K562 (cell line): ENCODE measurements around the gene TM4SF18. TPM values are rescaled to one million over a fixed set of nuclear protein-coding genes. Genes with fewer than 3 reads are reported as not detected.

Experiments
- ATAC-seq: fragments of 200-7000 bp; cut with Tn5 transposase; 3 replicates; pipeline ENCODE4 v1.9.1; 2020; ENCODE audit warnings: moderate library complexity
- BruUV-seq: library from RNA; stranded (reverse); fragments of 400-500 nt; replicated peaks from 2 replicates; lab custom pipeline; 2021; lab: Mats Ljungman, UMichigan
- CTCF ChIA-PET: fragments of 300-600 bp; formaldehyde crosslinking; extraction: SDS; loops from one replicate; lab custom pipeline; 2021; ENCODE audit warnings: low intra/inter-chr PET ratio; lab: Yijun Ruan, JAX
- POLR2A ChIA-PET: fragments of 300-600, 350-650 bp; sonication (Branson Sonifier 250); formaldehyde crosslinking; extraction: SDS; loops from one replicate; lab custom pipeline; 2021; ENCODE audit warnings: antibody characterized with exemption, inconsistent platforms; lab: Yijun Ruan, JAX
- DNase-seq, 4 experiments: peaks; one replicate each; pipeline versions ENCODE4 v3.0.0 to v3.0.0-alpha.2; 2011 to 2018; ENCODE audit warnings: low spot score in 3 of 4, mixed read lengths in 3 of 4; ENCODE audit errors: extremely low read depth in 1 of 4
- FAIRE-seq: peaks from 2 replicates; lab custom pipeline; 2011; peaks lifted over from hg19 to GRCh38; lab: Jason Lieb, UNC
- H2AFZ ChIP-seq: 2 replicates; pipeline ENCODE4 v1.6.0; 2011; ENCODE audit warnings: low read depth, low read length, control low read depth, inconsistent platforms
- H3K27ac ChIP-seq: fragments of 200-600 bp; 3 replicates; pipeline ENCODE4 v1.8.0; 2011; ENCODE audit warnings: low read depth, mild to moderate bottlenecking, control low read depth, inconsistent platforms, low read length, moderate library complexity, mixed read lengths; ENCODE audit errors: extremely low read depth
- H3K27me3 ChIP-seq, 2 experiments: fragments of 300-600 bp in 1 of 2; 2 replicates in 1 of 2; 3 replicates in 1 of 2; pipeline versions ENCODE4 v1.6.0 to v1.8.0; 2011; ENCODE audit warnings: inconsistent platforms in 2 of 2, low read length in 2 of 2, mild to moderate bottlenecking in 1 of 2, mixed read lengths in 1 of 2, moderate library complexity in 1 of 2; ENCODE audit not compliant: control insufficient read depth in 2 of 2, insufficient read depth in 2 of 2
- H3K36me3 ChIP-seq: fragments of 300-600 bp; 3 replicates; pipeline ENCODE4 v1.8.0; 2011; ENCODE audit warnings: mild to moderate bottlenecking, low read length, inconsistent platforms; ENCODE audit not compliant: control insufficient read depth, insufficient read depth
- H3K4me1 ChIP-seq, 2 experiments: fragments of 200-600 bp in 1 of 2; replicated peaks in 1 of 2; 2 replicates in 1 of 2; 3 replicates in 1 of 2; pipeline versions ENCODE4 v1.5.1 to v1.8.0; 2011; ENCODE audit warnings: inconsistent platforms in 2 of 2, low read length in 2 of 2, mild to moderate bottlenecking in 1 of 2, mixed read lengths in 1 of 2, moderate library complexity in 1 of 2; ENCODE audit not compliant: control insufficient read depth in 2 of 2, insufficient read depth in 2 of 2
- H3K4me2 ChIP-seq: 2 replicates; pipeline ENCODE4 v1.6.1; 2011; ENCODE audit warnings: low read length, control low read depth, inconsistent platforms, mixed read lengths; ENCODE audit not compliant: insufficient read depth
- H3K4me3 ChIP-seq: fragments of 200-600 bp; sonication (generic), shearing (Covaris generic); 2 replicates; pipeline ENCODE4 v1.5.1; 2016; ENCODE audit warnings: control low read depth, inconsistent platforms
- H3K79me2 ChIP-seq: fragments of 200-600 bp; 3 replicates; pipeline ENCODE4 v1.8.0; 2011; ENCODE audit warnings: low read length, inconsistent platforms; ENCODE audit not compliant: control insufficient read depth, insufficient read depth
- H3K9ac ChIP-seq, 2 experiments: 2 replicates each; pipeline versions ENCODE4 v1.6.0 to v1.6.1; 2011; ENCODE audit warnings: low read depth in 2 of 2, low read length in 2 of 2, control low read depth in 1 of 2, inconsistent platforms in 1 of 2, mild to moderate bottlenecking in 1 of 2, mixed read lengths in 1 of 2; ENCODE audit not compliant: insufficient read depth in 1 of 2
- H3K9me1 ChIP-seq: one replicate; pipeline ENCODE4 v1.6.0; 2011; ENCODE audit warnings: inconsistent platforms, mild to moderate bottlenecking, low read length, moderate library complexity; ENCODE audit not compliant: control insufficient read depth, insufficient read depth
- H3K9me3 ChIP-seq: replicated peaks from 2 replicates; pipeline ENCODE4 v1.5.1; 2011; ENCODE audit warnings: low read depth, low read length, inconsistent platforms; ENCODE audit not compliant: control insufficient read depth, insufficient read depth
- H4K20me1 ChIP-seq: replicated peaks from 2 replicates; pipeline ENCODE4 v1.6.1; 2011; ENCODE audit warnings: low read length, inconsistent platforms, mixed read lengths; ENCODE audit not compliant: control insufficient read depth, insufficient read depth
- HMGXB4 ChIP-seq: sonication (generic); formaldehyde crosslinking; IDR thresholded peaks from 2 replicates; pipeline ENCODE4 v1.8.1; 2023; ENCODE audit warnings: mild to moderate bottlenecking, missing genetic modification reagents
- HNRNPUL1 ChIP-seq: fragments of 200-400 bp; formaldehyde crosslinking; IDR thresholded peaks from 2 replicates; pipeline ENCODE4 v1.6.1; 2017; ENCODE audit warnings: low read length
- KLF16 ChIP-seq: IDR thresholded peaks from 2 replicates; pipeline ENCODE4 v1.6.1; 2016; ENCODE audit warnings: antibody characterized with exemption
- RAD21 ChIP-seq, 2 experiments: fragments of 250-450 bp in 1 of 2; fragments of 450-650 bp in 1 of 2; sonication (Bioruptor Pico) in 1 of 2; formaldehyde crosslinking in 1 of 2; IDR thresholded peaks in 1 of 2; conservative IDR thresholded peaks in 1 of 2; 2 replicates each; pipeline versions ENCODE4 v1.4.0 to v1.8.0; 2020 to 2022; ENCODE audit warnings: mild to moderate bottlenecking in 2 of 2, moderate library complexity in 1 of 2
- SMC3 ChIP-seq: conservative IDR thresholded peaks from 2 replicates; pipeline ENCODE4 v1.6.1; 2011; ENCODE audit warnings: low read depth, low read length, improper control_type of control experiment; ENCODE audit not compliant: insufficient read depth
- TAF9B ChIP-seq: fragments of 450-650 bp; IDR thresholded peaks from 2 replicates; pipeline ENCODE4 v1.6.1; 2018; ENCODE audit warnings: mild to moderate bottlenecking; ENCODE audit not compliant: partially characterized antibody
- ZNF561 ChIP-seq: fragments of 450-650 bp; formaldehyde crosslinking; conservative IDR thresholded peaks from 2 replicates; pipeline ENCODE4 v1.4.0; 2020; ENCODE audit warnings: mild to moderate bottlenecking, moderate library complexity
- WGBS: fragments of 100-300 bp; shearing (Covaris generic); methylation state at CpG from one replicate; pipeline ENCODE4 v1.1.6; 2016; ENCODE audit warnings: low coverage, mixed read lengths; ENCODE audit not compliant: insufficient coverage; ENCODE audit errors: missing lambda C conversion rate; 5-methylcytosine and 5-hydroxymethylcytosine counted together
- in situ Hi-C: fragments of 300-500 bp; cut with MboI; formaldehyde crosslinking; loops from 4 replicates; pipeline ENCODE4 v1.15.0; 2018; ENCODE audit warnings: inconsistent platforms, mixed read lengths
- intact Hi-C: fragments of 100-400 bp; cut with micrococcal nuclease; formaldehyde crosslinking; loops from 2 replicates; pipeline ENCODE4 v1.14.2; 2022
- polyA plus RNA-seq, 8 experiments: library from polyadenylated mRNA; depleted of rRNA in 4 of 8; stranded (reverse) in 5 of 8; unstranded in 3 of 8; fragments of >200 nt; fragmentation: Nextera tagmentation in 2 of 8; fragmentation: Illumina TruSeq in 1 of 8; extraction: Ambion mirVana in 2 of 8; extraction: Trizol in 1 of 8; gene quantifications; 2 replicates each; pipeline versions ENCODE4 v1.2.1 to v1.2.3, GENCODE V29; 2011 to 2014; ENCODE audit warnings: inconsistent platforms in 1 of 8, missing spikeins in 1 of 8
- total RNA-seq, 7 experiments: library from RNA; depleted of rRNA in 6 of 7; stranded (reverse); fragments of >200 nt in 6 of 7; fragmentation: Illumina TruSeq in 2 of 7; extraction: Trizol in 2 of 7; gene quantifications; 2 replicates each; pipeline versions ENCODE4 v1.2.1 to v1.2.3, GENCODE V29; 2011 to 2021; ENCODE audit warnings: low replicate concordance in 1 of 7
- TF ChIP-seq, protein P1 (sequence below), 3 experiments: IDR thresholded peaks in 2 of 3; conservative IDR thresholded peaks in 1 of 3; 2 replicates each; pipeline ENCODE4 v1.5.1; 2011 to 2012; ENCODE audit warnings: low read length in 3 of 3, mild to moderate bottlenecking in 3 of 3, control low read depth in 2 of 3, improper control_type of control experiment in 1 of 3, inconsistent platforms in 1 of 3, low read depth in 1 of 3, mixed read lengths in 1 of 3, moderate library complexity in 1 of 3; ENCODE audit not compliant: insufficient read depth in 2 of 3

Gene TM4SF18
- total and polyA plus RNA-seq, 9 of the 15 experiments (the other 6 are each of a cell fraction or from before 2014, with no cell fraction given), result not detected

GRCh38 chr3:149291178-149291577, 42.3 kb downstream of the TM4SF18 start:
- Histone ChIP-seq H3K4me1 (no peaks in the 10 kb centered on the region), H3K27ac (no peak overlapping the region), H3K27me3 (0 out of 5 replicates have a peak, but pooled peaks cover 0 to 5% of the 10 kb centered on the region in 2 experiments), H3K9me3 (no peaks in the 10 kb centered on the region), H3K9ac (no peak overlapping the region), H3K79me2 (no peaks in the 10 kb centered on the region), H3K4me2 (no peak overlapping the region), H3K4me3 (no peak overlapping the region), H4K20me1 (no peaks in the 10 kb centered on the region), H3K9me1 (no peaks in the 10 kb centered on the region), H3K36me3 (no peaks in the 10 kb centered on the region), H2AFZ (no peak overlapping the region)
- peak; percentile 79 for FAIRE-seq
- intact Hi-C loops (no loop called here), in situ Hi-C loops (no loop called here)
- 0% methylated on average over 2 of the region's 2 CpGs for WGBS
- POLR2A ChIA-PET, result no interaction called here
- CTCF ChIA-PET, result interaction anchor here (0.6 to 1.5 kb wide), 3 partner anchors 171 to 338 kb away, joined by 3 to 9 read pairs (median 7); no protein-coding TSS in a partner anchor
- TF ChIP-seq HNRNPUL1 (no peak), HMGXB4 (CRISPR knock-in tag) (no peak), KLF16 (0 out of 2 replicates have a peak, but pooled peaks have one; percentile 6), TAF9B (no peak), ZNF561 (CRISPR knock-in tag) (no peak), RAD21 (CRISPR knock-in tag; conservative IDR thresholded peaks at IDR 0.05 in 1 of 2, IDR thresholded peaks at IDR 0.05 in 1 of 2) (peak in 1 of 2 experiments; percentile 39; a peak in 1 of 4 replicates), SMC3 (0 out of 2 replicates have a peak, but pooled peaks have one; percentile 27)
- TF ChIP-seq, protein P1, sequence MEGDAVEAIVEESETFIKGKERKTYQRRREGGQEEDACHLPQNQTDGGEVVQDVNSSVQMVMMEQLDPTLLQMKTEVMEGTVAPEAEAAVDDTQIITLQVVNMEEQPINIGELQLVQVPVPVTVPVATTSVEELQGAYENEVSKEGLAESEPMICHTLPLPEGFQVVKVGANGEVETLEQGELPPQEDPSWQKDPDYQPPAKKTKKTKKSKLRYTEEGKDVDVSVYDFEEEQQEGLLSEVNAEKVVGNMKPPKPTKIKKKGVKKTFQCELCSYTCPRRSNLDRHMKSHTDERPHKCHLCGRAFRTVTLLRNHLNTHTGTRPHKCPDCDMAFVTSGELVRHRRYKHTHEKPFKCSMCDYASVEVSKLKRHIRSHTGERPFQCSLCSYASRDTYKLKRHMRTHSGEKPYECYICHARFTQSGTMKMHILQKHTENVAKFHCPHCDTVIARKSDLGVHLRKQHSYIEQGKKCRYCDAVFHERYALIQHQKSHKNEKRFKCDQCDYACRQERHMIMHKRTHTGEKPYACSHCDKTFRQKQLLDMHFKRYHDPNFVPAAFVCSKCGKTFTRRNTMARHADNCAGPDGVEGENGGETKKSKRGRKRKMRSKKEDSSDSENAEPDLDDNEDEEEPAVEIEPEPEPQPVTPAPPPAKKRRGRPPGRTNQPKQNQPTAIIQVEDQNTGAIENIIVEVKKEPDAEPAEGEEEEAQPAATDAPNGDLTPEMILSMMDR (IDR thresholded peaks at IDR 0.05 in 2 of 3, conservative IDR thresholded peaks at IDR 0.05 in 1 of 3; ENCODE audit: insufficient read depth in 2 of 3, low read depth in 1 of 3, low read length in 3 of 3), result peak; percentile 69 to 74 (median 69)
- peak; percentile 55 to 72 (median 66) for DNase-seq
- no TSS peak for BruUV-seq
- peak; percentile 89 for ATAC-seq
